HepG2 (cell line): ENCODE data around the gene TECTA. TPM values are rescaled to one million over a fixed set of nuclear protein-coding genes. Genes with fewer than 3 reads are reported as not detected.

ENCODE experiments used
- ATAC-seq: fragments of 200-7000 bp; cut with Tn5 transposase; 3 replicates; pipeline ENCODE4 v1.9.1; 2020; ENCODE audit warnings: mild to moderate bottlenecking, moderate library complexity
- BruUV-seq: library from RNA; stranded (reverse); fragments of 400-500 nt; replicated peaks from 2 replicates; lab custom pipeline; 2021; lab: Mats Ljungman, UMichigan
- CTCF ChIA-PET: fragments of 300-600 bp; formaldehyde crosslinking; extraction: SDS; loops from one replicate; lab custom pipeline; 2021; ENCODE audit warnings: low total read pairs, inconsistent platforms, low intra/inter-chr PET ratio; lab: Yijun Ruan, JAX
- POLR2A ChIA-PET: fragments of 350-600 bp; sonication (Branson Sonifier 250); formaldehyde crosslinking; loops from one replicate; lab custom pipeline; 2020; ENCODE audit warnings: antibody characterized with exemption, inconsistent platforms; lab: Yijun Ruan, JAX
- DNase-seq: peaks from one replicate; pipeline ENCODE4 v3.0.0-alpha.2; 2015; ENCODE audit warnings: low spot score
- FAIRE-seq: peaks from 3 replicates; lab custom pipeline; 2011; peaks lifted over from hg19 to GRCh38; lab: Jason Lieb, UNC
- H2AFZ ChIP-seq: one replicate; pipeline ENCODE4 v1.6.1; 2011; ENCODE audit warnings: low read length, inconsistent platforms
- H3K27ac ChIP-seq: fragments of 300-600 bp; 3 replicates; pipeline ENCODE4 v1.8.0; 2011; ENCODE audit warnings: mixed run types, mild to moderate bottlenecking, mixed read lengths, low read length, inconsistent platforms; ENCODE audit not compliant: insufficient read depth; ENCODE audit errors: extremely low read length
- H3K27me3 ChIP-seq, 2 experiments: fragments of 200-600 bp in 1 of 2; 2 replicates in 1 of 2; 3 replicates in 1 of 2; pipeline versions ENCODE4 v1.6.0 to v1.8.0; 2011; ENCODE audit warnings: low read length in 2 of 2, mild to moderate bottlenecking in 2 of 2, moderate library complexity in 2 of 2, inconsistent platforms in 1 of 2; ENCODE audit not compliant: insufficient read depth in 2 of 2, control insufficient read depth in 1 of 2
- H3K36me3 ChIP-seq, 2 experiments: fragments of 200-600 bp in 1 of 2; replicated peaks in 1 of 2; 2 replicates in 1 of 2; 3 replicates in 1 of 2; pipeline versions ENCODE4 v1.5.1 to v1.8.0; 2011; ENCODE audit warnings: low read length in 2 of 2, inconsistent platforms in 1 of 2; ENCODE audit not compliant: insufficient read depth in 2 of 2, control insufficient read depth in 1 of 2
- H3K4me1 ChIP-seq: 2 replicates; pipeline ENCODE4 v1.5.1; 2012; ENCODE audit warnings: low read length, inconsistent platforms; ENCODE audit not compliant: insufficient read depth
- H3K4me2 ChIP-seq: 2 replicates; pipeline ENCODE4 v1.6.0; 2011; ENCODE audit warnings: low read depth, low read length, inconsistent platforms
- H3K4me3 ChIP-seq, 3 experiments: fragments of 200-600 bp in 1 of 3; sonication (generic), shearing (Covaris generic) in 1 of 3; replicated peaks in 1 of 3; 2 replicates each; pipeline ENCODE4 v1.5.1; 2011 to 2016; ENCODE audit warnings: low read length in 3 of 3, inconsistent platforms in 2 of 3, low read depth in 2 of 3, mild to moderate bottlenecking in 2 of 3, control low read depth in 1 of 3, mixed read lengths in 1 of 3; ENCODE audit not compliant: insufficient read depth in 1 of 3
- H3K79me2 ChIP-seq: one replicate; pipeline ENCODE4 v1.6.1; 2011; ENCODE audit warnings: low read length, inconsistent platforms; ENCODE audit not compliant: insufficient read depth
- H3K9ac ChIP-seq: 2 replicates; pipeline ENCODE4 v1.6.0; 2011; ENCODE audit warnings: mild to moderate bottlenecking, low read depth, low read length, inconsistent platforms; ENCODE audit not compliant: insufficient read depth
- H3K9me3 ChIP-seq: 2 replicates; pipeline ENCODE4 v1.5.1; 2012; ENCODE audit warnings: mild to moderate bottlenecking, low read length
- H4K20me1 ChIP-seq: 2 replicates; pipeline ENCODE4 v1.6.0; 2011; ENCODE audit warnings: inconsistent platforms, mild to moderate bottlenecking, low read length, moderate library complexity; ENCODE audit not compliant: insufficient read depth
- CAMTA2 ChIP-seq: sonication (generic); formaldehyde crosslinking; IDR thresholded peaks from 2 replicates; pipeline ENCODE4 v1.4.0; 2020; ENCODE audit warnings: mild to moderate bottlenecking, missing genetic modification reagents, borderline replicate concordance
- CBX1 ChIP-seq: IDR thresholded peaks from one replicate; pipeline ENCODE4 v1.6.1; 2016; ENCODE audit warnings: antibody characterized with exemption, low read depth
- CREB3 ChIP-seq: sonication (generic); formaldehyde crosslinking; IDR thresholded peaks from 2 replicates; pipeline ENCODE4 v1.5.0; 2020; ENCODE audit warnings: missing genetic modification reagents
- FOXP1 ChIP-seq, 2 experiments: fragments of 450-650 bp in 1 of 2; IDR thresholded peaks; 2 replicates each; pipeline ENCODE4 v1.6.1; 2017 to 2018; ENCODE audit warnings: antibody characterized with exemption in 1 of 2
- KAT7 ChIP-seq: IDR thresholded peaks from 2 replicates; pipeline ENCODE4 v1.6.1; 2018; ENCODE audit warnings: borderline replicate concordance, missing compliant biosample characterization
- KLF15 ChIP-seq: sonication (generic); formaldehyde crosslinking; IDR thresholded peaks from 2 replicates; pipeline ENCODE4 v1.8.1; 2023; ENCODE audit warnings: borderline replicate concordance, mild to moderate bottlenecking, inconsistent platforms, missing genetic modification reagents, mixed read lengths
- MEIS2 ChIP-seq: sonication (generic); formaldehyde crosslinking; IDR thresholded peaks from 2 replicates; pipeline ENCODE4 v1.9.0; 2021; ENCODE audit warnings: mild to moderate bottlenecking, missing genetic modification reagents
- TARDBP ChIP-seq: sonication (generic); formaldehyde crosslinking; IDR thresholded peaks from 2 replicates; pipeline ENCODE4 v1.8.0; 2022; ENCODE audit warnings: mild to moderate bottlenecking, missing genetic modification reagents
- ZNF33A ChIP-seq: sonication (generic); formaldehyde crosslinking; IDR thresholded peaks from 2 replicates; pipeline ENCODE4 v1.5.1; 2020; ENCODE audit warnings: missing genetic modification reagents, mild to moderate bottlenecking, moderate library complexity, borderline replicate concordance
- ZNF414 ChIP-seq: sonication (generic); formaldehyde crosslinking; IDR thresholded peaks from 2 replicates; pipeline ENCODE4 v1.5.0; 2020; ENCODE audit warnings: missing genetic modification reagents
- ZSCAN31 ChIP-seq: sonication (generic); formaldehyde crosslinking; IDR thresholded peaks from 2 replicates; pipeline ENCODE4 v1.5.0; 2020; ENCODE audit warnings: low read depth, mild to moderate bottlenecking, missing genetic modification reagents
- WGBS: methylation state at CpG from one replicate; pipeline ENCODE4 v1.1.6; 2017; ENCODE audit warnings: low lambda C conversion rate; 5-methylcytosine and 5-hydroxymethylcytosine counted together
- in situ Hi-C: cut with HindIII; loops from 2 replicates; pipeline ENCODE4 v1.10.0; 2017; ENCODE audit warnings: low pct_unique_long_range_greater_than_20kb; ENCODE audit not compliant: extremely low pct_ligation_motif_present
- intact Hi-C: fragments of 100-400 bp; cut with micrococcal nuclease; formaldehyde crosslinking; loops from one replicate; pipeline ENCODE4 v1.10.0; 2022; ENCODE audit not compliant: unreplicated experiment
- polyA plus RNA-seq, 8 experiments: library from polyadenylated mRNA; depleted of rRNA in 3 of 8; stranded (reverse) in 7 of 8; unstranded in 1 of 8; fragments of >200 nt; fragmentation: Illumina TruSeq in 4 of 8; extraction: Trizol in 4 of 8; gene quantifications; 2 replicates each; pipeline versions ENCODE4 v1.2.1 to v1.2.3, GENCODE V29; 2011 to 2016; ENCODE audit warnings: low read depth in 4 of 8, missing spikeins in 1 of 8, mixed read lengths in 1 of 8; ENCODE audit not compliant: insufficient read depth in 1 of 8
- total RNA-seq, 5 experiments: library from RNA; depleted of rRNA; stranded (reverse); fragments of >200 nt; fragmentation: Illumina TruSeq; extraction: Trizol; gene quantifications; 2 replicates each; pipeline ENCODE4 v1.2.3, GENCODE V29; 2016; ENCODE audit warnings: low read depth in 1 of 5
- TF ChIP-seq, protein P1 (sequence below): sonication (generic); formaldehyde crosslinking; IDR thresholded peaks from 2 replicates; pipeline ENCODE4 v1.8.0; 2022; ENCODE audit warnings: missing genetic modification reagents, mild to moderate bottlenecking, inconsistent platforms, borderline replicate concordance
- TF ChIP-seq, protein P2 (sequence below): sonication (generic); formaldehyde crosslinking; IDR thresholded peaks from 2 replicates; pipeline ENCODE4 v1.9.0; 2022; ENCODE audit warnings: missing genetic modification reagents, mild to moderate bottlenecking, borderline replicate concordance

TECTA gene
- total and polyA plus RNA-seq, 2 of the 13 experiments (the other 11 are each of a cell fraction or from before 2014, with no cell fraction given): 0.04 to 0.17 TPM

DNA sequence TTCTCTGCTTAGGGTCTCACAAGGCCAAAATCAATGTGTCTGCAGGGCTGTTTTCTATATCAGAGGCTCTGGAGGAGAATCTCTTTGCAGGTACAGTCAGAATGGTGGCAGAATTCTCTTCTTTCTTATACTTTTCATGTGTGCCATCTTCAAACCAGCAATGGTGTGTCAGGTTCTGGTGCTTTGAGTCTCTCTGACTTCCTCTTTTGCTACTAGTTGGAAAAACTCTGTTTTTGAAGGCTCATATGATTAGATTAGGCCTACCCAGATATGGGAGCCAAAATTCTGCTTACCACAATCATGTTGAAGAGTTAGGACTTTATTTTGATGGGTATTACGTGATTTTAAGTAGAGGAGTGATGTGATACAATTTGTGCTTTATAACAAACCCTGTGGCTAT, 18.8 kb upstream of the TECTA start:
- Histone ChIP-seq H3K4me2 (no peak overlapping the region), H3K79me2 (no peaks in the 10 kb centered on the region), H3K36me3 (0 out of 5 replicates have a peak, but pooled peaks cover 0 to 11% of the 10 kb centered on the region in 2 experiments), H3K27me3 (no peaks in the 10 kb centered on the region), H3K9ac (no peak overlapping the region), H4K20me1 (no peaks in the 10 kb centered on the region), H3K27ac (no peak overlapping the region), H3K4me1 (no peaks in the 10 kb centered on the region), H3K4me3 (no peak overlapping the region), H3K9me3 (no peaks in the 10 kb centered on the region), H2AFZ (no peak overlapping the region)
- ATAC-seq (no peak), DNase-seq (no peak), FAIRE-seq (no peak)
- POLR2A ChIA-PET: no interaction called here
- no TSS peak for BruUV-seq
- CTCF ChIA-PET: no interaction called here
- 96% methylated on average over 1 of the region's 1 CpG for WGBS
- intact Hi-C loops: no loop called here
- in situ Hi-C loops: no loop called here
- TF ChIP-seq CREB3 (CRISPR knock-in tag) (no peak), MEIS2 (CRISPR knock-in tag) (no peak), ZNF33A (CRISPR knock-in tag) (no peak), CAMTA2 (CRISPR knock-in tag) (no peak), FOXP1 (IDR thresholded peaks at IDR 0.05) (no peak), FOXP1 (CRISPR knock-in tag; IDR thresholded peaks at IDR 0.05) (no peak), ZNF414 (no peak), ZSCAN31 (CRISPR knock-in tag) (no peak), KLF15 (no peak), TARDBP (CRISPR knock-in tag) (no peak), KAT7 (CRISPR knock-in tag) (no peak), CBX1 (no peak)
- TF ChIP-seq, protein P1, sequence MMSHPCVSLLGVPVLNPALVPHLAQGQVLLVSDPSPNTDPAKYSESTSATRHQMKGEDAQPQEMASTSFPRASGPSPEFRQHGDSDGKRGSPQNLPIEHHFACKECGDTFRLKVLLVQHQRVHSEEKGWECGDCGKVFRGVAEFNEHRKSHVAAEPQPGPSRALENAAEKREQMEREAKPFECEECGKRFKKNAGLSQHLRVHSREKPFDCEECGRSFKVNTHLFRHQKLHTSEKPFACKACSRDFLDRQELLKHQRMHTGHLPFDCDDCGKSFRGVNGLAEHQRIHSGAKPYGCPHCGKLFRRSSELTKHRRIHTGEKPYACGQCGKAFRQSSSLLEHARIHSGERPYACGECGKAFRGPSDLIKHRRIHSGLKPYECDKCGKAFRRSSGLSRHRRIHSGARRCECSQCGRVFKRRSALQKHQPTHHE (CRISPR knock-in tag): no peak
- TF ChIP-seq, protein P2, sequence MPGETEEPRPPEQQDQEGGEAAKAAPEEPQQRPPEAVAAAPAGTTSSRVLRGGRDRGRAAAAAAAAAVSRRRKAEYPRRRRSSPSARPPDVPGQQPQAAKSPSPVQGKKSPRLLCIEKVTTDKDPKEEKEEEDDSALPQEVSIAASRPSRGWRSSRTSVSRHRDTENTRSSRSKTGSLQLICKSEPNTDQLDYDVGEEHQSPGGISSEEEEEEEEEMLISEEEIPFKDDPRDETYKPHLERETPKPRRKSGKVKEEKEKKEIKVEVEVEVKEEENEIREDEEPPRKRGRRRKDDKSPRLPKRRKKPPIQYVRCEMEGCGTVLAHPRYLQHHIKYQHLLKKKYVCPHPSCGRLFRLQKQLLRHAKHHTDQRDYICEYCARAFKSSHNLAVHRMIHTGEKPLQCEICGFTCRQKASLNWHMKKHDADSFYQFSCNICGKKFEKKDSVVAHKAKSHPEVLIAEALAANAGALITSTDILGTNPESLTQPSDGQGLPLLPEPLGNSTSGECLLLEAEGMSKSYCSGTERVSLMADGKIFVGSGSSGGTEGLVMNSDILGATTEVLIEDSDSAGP (CRISPR knock-in tag): no peak
